ENCODE measurements around the gene RPP25. TPM values are rescaled to one million over a fixed set of nuclear protein-coding genes. Genes with fewer than 3 reads are reported as not detected.
A peak's percentile ranks its signal among the peaks of the same experiment; 100 is the strongest.

The RPP25 gene
- total and polyA plus RNA-seq, 4 donors = 2.7 to 6.5 (median 4.7) TPM

DNA sequence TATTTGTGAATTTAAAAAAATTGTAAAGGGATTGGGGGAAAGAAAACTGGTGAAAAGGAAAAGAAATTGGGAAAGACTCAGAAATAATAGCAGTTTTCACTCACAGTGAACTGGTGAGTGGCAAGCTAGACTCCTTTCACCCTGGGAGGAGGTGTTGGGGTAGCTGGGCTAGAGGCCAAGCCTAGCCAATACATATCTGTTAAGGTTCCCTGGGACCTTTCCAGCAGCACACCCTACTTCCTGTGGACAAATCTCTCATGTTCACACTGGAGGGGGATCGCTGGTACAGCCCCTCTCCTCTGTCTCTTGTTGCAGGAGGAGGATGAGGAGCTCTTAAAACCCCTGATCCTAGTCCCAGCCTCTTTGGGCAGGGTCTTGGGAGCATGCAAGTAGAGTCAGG is 3.7 kb upstream of the RPP25 start:
- H3K4me1 ChIP-seq (ENCODE audit: control insufficient read depth in 1 of 2, insufficient read depth in 2 of 2, low read length in 2 of 2) = no peaks in the 10 kb centered on the region
- no peaks in the 10 kb centered on the region for H3K36me3 ChIP-seq (ENCODE audit: control insufficient read depth in 1 of 2, insufficient read depth in 2 of 2, low read length in 1 of 2)
- no peaks in the 10 kb centered on the region for H3K9me3 ChIP-seq (ENCODE audit: control insufficient read depth, low read length)
- no peaks in the 10 kb centered on the region for H3K27me3 ChIP-seq (ENCODE audit: control insufficient read depth in 1 of 2, insufficient read depth in 2 of 2, low read length in 1 of 2)
- ATAC-seq (ENCODE audit: low FRiP score) (no peak), DNase-seq (no peak)
- intact Hi-C loops (cut with DNase I) = no loop called here
- WGBS, 2 donors = 81 to 85% methylated on average over 1 of the region's 1 CpG
- no peak overlapping the region for H3K4me3 ChIP-seq (ENCODE audit: low read length in 2 of 2)
- H3K27ac ChIP-seq (ENCODE audit: low read depth in 1 of 2, low read length in 2 of 2) = no peak overlapping the region

DNA sequence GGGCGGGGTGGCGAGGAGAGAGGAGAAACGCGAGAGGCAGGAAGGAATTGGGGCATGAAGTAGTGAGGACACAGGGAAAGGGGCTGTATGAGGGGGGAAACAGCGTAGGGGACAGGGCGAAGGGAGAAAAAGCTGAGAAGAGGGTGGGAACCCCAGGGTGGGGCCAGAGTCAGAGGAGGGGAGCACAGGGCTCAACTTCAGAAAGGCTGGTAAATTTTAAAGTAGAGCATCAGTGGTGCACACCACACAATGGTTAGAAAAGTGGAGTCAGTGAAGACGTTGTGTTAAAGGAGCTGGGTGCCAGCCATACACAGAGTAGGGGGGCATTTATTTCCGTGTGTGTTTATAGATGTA is 3.0 kb upstream of the RPP25 start:
- 12 to 15% methylated on average over 8 of the region's 8 CpGs for WGBS, 2 donors
- intact Hi-C loops (cut with DNase I) = loop anchor here (2.0 to 10.0 kb wide), 3 partner anchors 35 to 325 kb away; partner anchors contain the start of genes C15orf39 (in 1 of the 2) and SCAMP5 (in 1 of the 2)
- no peak for DNase-seq
- no peaks in the 10 kb centered on the region for H3K36me3 ChIP-seq (ENCODE audit: control insufficient read depth in 1 of 2, insufficient read depth in 2 of 2, low read length in 1 of 2)
- H3K27me3 ChIP-seq (ENCODE audit: control insufficient read depth in 1 of 2, insufficient read depth in 2 of 2, low read length in 1 of 2) = no peaks in the 10 kb centered on the region
- ATAC-seq (ENCODE audit: low FRiP score) = no peak
- no peaks in the 10 kb centered on the region for H3K4me1 ChIP-seq (ENCODE audit: control insufficient read depth in 1 of 2, insufficient read depth in 2 of 2, low read length in 2 of 2)
- peak overlapping the region in 1 of 2 donors; percentile 57 for H3K4me3 ChIP-seq (ENCODE audit: low read length in 2 of 2)
- H3K27ac ChIP-seq (ENCODE audit: low read depth in 1 of 2, low read length in 2 of 2) = no peak overlapping the region
- H3K9me3 ChIP-seq (ENCODE audit: control insufficient read depth, low read length) = no peaks in the 10 kb centered on the region

DNA sequence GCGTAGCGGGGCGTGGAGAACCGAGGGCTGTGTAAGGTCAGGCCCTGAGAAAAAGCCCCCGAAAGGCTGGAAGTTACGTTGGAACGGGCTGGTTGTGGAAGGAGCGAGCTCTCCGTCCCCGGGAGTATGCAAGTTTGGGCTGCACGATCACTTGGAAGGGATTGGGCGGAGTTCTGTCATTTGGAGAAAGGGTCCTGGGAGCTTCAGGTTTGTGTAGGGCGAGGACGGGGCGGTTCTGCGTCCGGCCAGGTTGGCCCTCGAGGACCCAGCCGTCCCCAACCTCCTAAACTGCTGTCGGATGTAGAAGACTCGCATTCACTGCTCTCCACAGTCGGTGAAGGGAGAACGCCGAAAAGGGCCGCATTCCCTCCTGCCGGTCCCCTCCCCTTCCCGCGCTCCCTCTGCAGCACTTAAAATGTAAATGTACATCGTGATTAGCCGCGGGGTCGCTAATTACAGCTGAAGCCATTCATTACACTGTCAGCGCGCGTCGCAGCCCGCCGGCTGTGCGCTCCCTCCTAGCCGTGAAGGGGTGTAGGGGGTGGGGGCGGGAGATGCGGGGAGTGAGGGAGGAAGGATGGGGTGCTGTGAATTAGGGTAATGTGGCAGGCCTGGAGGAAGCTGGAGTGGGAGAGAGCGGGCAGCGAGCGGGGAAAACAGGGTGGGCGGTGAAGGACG is 2.5 kb upstream of the RPP25 start:
- no peaks in the 10 kb centered on the region for H3K36me3 ChIP-seq (ENCODE audit: control insufficient read depth in 1 of 2, insufficient read depth in 2 of 2, low read length in 1 of 2)
- H3K4me1 ChIP-seq (ENCODE audit: control insufficient read depth in 1 of 2, insufficient read depth in 2 of 2, low read length in 2 of 2) = no peaks in the 10 kb centered on the region
- intact Hi-C loops (cut with DNase I) = loop anchor here (2.0 to 10.0 kb wide), 3 partner anchors 36 to 324 kb away; partner anchors contain the start of genes C15orf39 (in 1 of the 2) and SCAMP5 (in 1 of the 2)
- no peak for DNase-seq
- H3K27ac ChIP-seq (ENCODE audit: low read depth in 1 of 2, low read length in 2 of 2) = no peak overlapping the region
- peak overlapping the region in 1 of 2 donors; percentile 57 for H3K4me3 ChIP-seq (ENCODE audit: low read length in 2 of 2)
- no peak for ATAC-seq (ENCODE audit: low FRiP score)
- H3K9me3 ChIP-seq (ENCODE audit: control insufficient read depth, low read length) = no peaks in the 10 kb centered on the region
- no peaks in the 10 kb centered on the region for H3K27me3 ChIP-seq (ENCODE audit: control insufficient read depth in 1 of 2, insufficient read depth in 2 of 2, low read length in 1 of 2)
- 2% methylated on average over 47 of the region's 47 CpGs for WGBS, 2 donors

DNA sequence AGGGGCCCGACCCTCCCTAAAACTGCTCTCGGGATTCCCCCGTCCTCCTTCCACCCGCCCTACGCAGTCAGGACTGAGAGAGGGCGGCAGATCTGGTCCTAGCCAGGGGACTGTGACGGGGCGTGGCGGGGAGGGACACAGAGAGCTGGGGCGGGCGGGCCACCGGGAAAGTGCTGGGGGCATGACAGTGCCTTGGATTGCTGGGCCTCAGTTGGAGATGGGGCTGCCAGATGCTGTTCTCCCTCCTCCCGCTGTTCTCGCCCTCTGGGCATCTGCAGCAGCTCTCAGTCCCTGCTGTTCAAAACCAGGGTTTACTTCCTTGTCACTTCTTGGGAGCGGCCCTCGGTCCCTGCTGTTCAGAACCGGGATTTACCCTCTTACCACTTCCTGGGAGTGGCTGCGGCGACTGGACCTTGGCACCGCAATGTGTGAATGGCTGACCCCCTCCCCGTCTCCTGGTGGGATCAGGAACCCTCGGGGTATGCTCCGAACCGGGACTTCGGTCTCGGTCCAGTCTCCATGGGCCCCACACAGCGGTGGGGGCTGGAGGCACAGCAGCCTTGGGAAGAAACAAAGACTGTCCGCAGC is 1.8 kb upstream of the RPP25 start:
- Histone ChIP-seq H3K9me3 (ENCODE audit: control insufficient read depth, low read length) (no peaks in the 10 kb centered on the region), H3K27ac (ENCODE audit: low read depth in 1 of 2, low read length in 2 of 2) (no peak overlapping the region), H3K4me3 (ENCODE audit: low read length in 2 of 2) (peak overlapping the region; percentile 6 to 57), H3K36me3 (ENCODE audit: control insufficient read depth in 1 of 2, insufficient read depth in 2 of 2, low read length in 1 of 2) (no peaks in the 10 kb centered on the region), H3K4me1 (ENCODE audit: control insufficient read depth in 1 of 2, insufficient read depth in 2 of 2, low read length in 2 of 2) (no peaks in the 10 kb centered on the region), H3K27me3 (ENCODE audit: control insufficient read depth in 1 of 2, insufficient read depth in 2 of 2, low read length in 1 of 2) (no peaks in the 10 kb centered on the region)
- intact Hi-C loops (cut with DNase I) = loop anchor here (2.0 to 10.0 kb wide), 3 partner anchors 36 to 324 kb away; partner anchors contain the start of genes C15orf39 (in 1 of the 2) and SCAMP5 (in 1 of the 2)
- ATAC-seq (ENCODE audit: low FRiP score) = peak; percentile 62
- peak; percentile 81 to 85 for DNase-seq
- WGBS, 2 donors = 1% methylated on average over 25 to 28 of the region's 28 CpGs

DNA sequence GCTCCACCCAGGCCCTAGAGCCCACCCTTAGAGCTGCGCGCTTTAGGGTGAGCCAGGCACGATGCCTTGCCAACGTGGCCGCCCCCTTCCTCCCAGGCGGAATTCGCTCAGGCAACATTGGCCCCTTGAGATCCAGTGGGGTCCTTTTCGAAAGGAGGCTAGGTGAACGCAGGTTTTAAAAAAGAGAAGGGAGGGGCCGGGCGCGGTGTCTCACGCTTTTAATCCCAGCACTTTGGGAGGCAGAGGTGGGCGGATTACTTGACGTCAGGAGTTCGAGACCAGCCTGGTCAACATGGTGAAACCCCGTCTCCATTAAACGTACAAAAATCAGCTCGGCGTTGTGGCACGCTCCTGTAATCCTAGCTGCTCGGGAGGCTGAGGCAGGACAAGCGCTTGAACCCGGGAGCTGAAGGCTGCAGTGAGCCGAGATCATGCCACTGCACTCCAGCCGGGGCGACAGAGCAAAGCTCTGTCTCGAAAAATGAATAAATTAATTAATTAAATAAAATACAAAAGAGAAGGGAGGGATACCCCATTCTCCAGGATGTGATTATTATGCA is 984 bp upstream of the RPP25 start:
- DNase-seq = no peak
- Histone ChIP-seq H3K4me1 (ENCODE audit: control insufficient read depth in 1 of 2, insufficient read depth in 2 of 2, low read length in 2 of 2) (no peaks in the 10 kb centered on the region), H3K9me3 (ENCODE audit: control insufficient read depth, low read length) (no peaks in the 10 kb centered on the region), H3K36me3 (ENCODE audit: control insufficient read depth in 1 of 2, insufficient read depth in 2 of 2, low read length in 1 of 2) (no peaks in the 10 kb centered on the region), H3K27me3 (ENCODE audit: control insufficient read depth in 1 of 2, insufficient read depth in 2 of 2, low read length in 1 of 2) (no peaks in the 10 kb centered on the region), H3K4me3 (ENCODE audit: low read length in 2 of 2) (peak overlapping the region; percentile 36 to 37), H3K27ac (ENCODE audit: low read depth in 1 of 2, low read length in 2 of 2) (peak overlapping the region in 1 of 2 donors; percentile 82)
- WGBS, 2 donors = 4% methylated on average over 28 of the region's 28 CpGs
- no peak for ATAC-seq (ENCODE audit: low FRiP score)
- intact Hi-C loops (cut with DNase I) = loop anchor here (2.0 to 10.0 kb wide), 3 partner anchors 37 to 323 kb away; partner anchors contain the start of genes C15orf39 (in 1 of the 2) and SCAMP5 (in 1 of the 2)

DNA sequence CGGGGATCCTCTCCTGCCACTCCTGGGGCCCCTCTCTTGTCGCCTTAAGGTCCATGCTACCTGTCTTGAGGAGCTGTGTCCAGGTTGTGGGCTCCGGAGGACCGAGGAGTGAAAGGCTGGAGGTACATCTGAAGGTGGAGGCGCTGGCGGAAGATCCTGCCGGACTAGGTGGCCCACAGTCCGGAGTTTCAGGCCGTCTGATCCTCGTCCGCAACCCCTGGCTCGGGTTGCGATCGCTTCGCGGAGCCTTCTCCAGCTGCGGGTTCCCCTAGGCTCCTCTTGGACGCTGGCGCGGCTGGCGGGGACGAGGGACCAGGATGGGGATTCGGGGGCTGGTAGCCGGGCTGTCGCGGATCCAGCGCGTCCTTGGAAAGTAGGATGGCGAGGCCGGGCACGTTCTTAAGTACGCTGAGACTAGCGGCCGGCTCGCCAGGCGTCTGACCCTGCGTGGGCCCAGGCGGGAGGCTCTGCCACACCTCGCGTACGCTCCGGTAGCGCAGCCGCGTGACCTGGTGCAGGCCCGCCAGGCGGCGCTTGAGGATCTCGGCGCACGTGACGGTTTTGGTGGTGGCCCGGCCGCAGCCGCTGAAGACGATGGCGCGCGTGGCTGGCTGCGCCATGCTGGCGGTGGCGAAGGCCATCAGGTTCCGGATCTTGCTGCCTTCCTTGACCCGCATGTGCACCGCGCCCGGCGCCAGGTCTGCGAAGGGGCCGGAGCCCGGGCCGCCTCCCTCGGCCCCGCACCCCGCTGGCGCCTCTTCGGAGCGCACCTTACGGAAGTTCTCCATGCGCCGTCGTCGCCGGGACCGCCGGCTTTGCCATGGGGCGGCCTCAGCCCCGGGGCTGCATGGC is 550 bp downstream of the RPP25 start:
- 14 to 16% methylated on average over 79 to 88 of the region's 88 CpGs for WGBS, 2 donors
- no peaks in the 10 kb centered on the region for H3K4me1 ChIP-seq (ENCODE audit: control insufficient read depth in 1 of 2, insufficient read depth in 2 of 2, low read length in 2 of 2)
- ATAC-seq (ENCODE audit: low FRiP score) = peak; percentile 78
- H3K27ac ChIP-seq (ENCODE audit: low read depth in 1 of 2, low read length in 2 of 2) = peak overlapping the region in 1 of 2 donors; percentile 28
- no peaks in the 10 kb centered on the region for H3K36me3 ChIP-seq (ENCODE audit: control insufficient read depth in 1 of 2, insufficient read depth in 2 of 2, low read length in 1 of 2)
- no peaks in the 10 kb centered on the region for H3K27me3 ChIP-seq (ENCODE audit: control insufficient read depth in 1 of 2, insufficient read depth in 2 of 2, low read length in 1 of 2)
- peak overlapping the region; percentile 36 to 37 for H3K4me3 ChIP-seq (ENCODE audit: low read length in 2 of 2)
- no peaks in the 10 kb centered on the region for H3K9me3 ChIP-seq (ENCODE audit: control insufficient read depth, low read length)
- intact Hi-C loops (cut with DNase I) = loop anchor here (5.0 to 10.0 kb wide), 2 partner anchors 246 to 321 kb away; partner anchors contain the start of gene C15orf39 (in 1 of the 2)
- peak; percentile 88 to 92 for DNase-seq

DNA sequence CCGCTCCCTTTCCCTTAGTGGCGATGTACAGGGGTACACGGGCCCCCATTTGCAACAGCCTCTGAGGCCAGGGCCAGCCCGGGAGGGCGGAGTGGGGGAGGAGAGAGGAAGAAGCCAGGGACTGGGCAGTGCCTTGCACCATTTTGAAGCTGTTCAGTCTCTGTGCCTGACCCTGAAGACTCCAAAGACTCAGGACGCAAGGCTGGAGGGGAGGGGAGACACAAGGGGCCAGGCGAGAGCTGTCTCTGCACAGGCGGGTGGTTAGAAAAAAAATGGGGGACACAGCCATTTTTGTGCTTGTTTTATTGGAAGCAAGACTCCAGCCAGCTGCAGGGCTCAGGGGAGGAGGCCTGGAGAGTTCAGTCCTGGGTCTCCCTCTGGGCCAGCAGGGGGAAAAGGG is 1.6 kb downstream of the RPP25 start:
- Histone ChIP-seq H3K4me1 (ENCODE audit: control insufficient read depth in 1 of 2, insufficient read depth in 2 of 2, low read length in 2 of 2) (no peaks in the 10 kb centered on the region), H3K27me3 (ENCODE audit: control insufficient read depth in 1 of 2, insufficient read depth in 2 of 2, low read length in 1 of 2) (no peaks in the 10 kb centered on the region), H3K9me3 (ENCODE audit: control insufficient read depth, low read length) (no peaks in the 10 kb centered on the region), H3K4me3 (ENCODE audit: low read length in 2 of 2) (no peak overlapping the region), H3K27ac (ENCODE audit: low read depth in 1 of 2, low read length in 2 of 2) (no peak overlapping the region), H3K36me3 (ENCODE audit: control insufficient read depth in 1 of 2, insufficient read depth in 2 of 2, low read length in 1 of 2) (no peaks in the 10 kb centered on the region)
- intact Hi-C loops (cut with DNase I) = loop anchor here (5.0 to 10.0 kb wide), 2 partner anchors 247 to 320 kb away; partner anchors contain the start of gene C15orf39 (in 1 of the 2)
- 87 to 91% methylated on average over 8 of the region's 8 CpGs for WGBS, 2 donors
- ATAC-seq (ENCODE audit: low FRiP score) (no peak), DNase-seq (no peak)

DNA sequence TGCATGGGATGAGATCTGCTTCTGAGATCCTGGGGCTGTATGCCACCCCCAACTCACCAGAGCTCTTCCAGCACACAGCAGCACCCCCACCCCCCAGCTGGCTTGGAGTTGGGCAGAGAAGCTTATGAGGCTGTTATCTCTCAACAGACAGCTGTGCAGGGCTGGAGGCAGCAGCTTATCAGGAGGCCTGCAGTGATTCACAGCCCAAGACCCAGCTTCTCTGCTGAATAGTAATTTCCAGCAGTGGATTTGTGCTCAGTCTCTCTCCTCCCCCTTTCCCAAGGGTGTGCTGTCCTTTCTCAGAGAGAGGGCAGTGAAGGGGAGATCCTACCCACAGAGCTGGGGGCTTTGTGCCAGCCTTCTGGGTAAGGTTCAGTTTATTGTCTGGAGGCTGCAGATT is 2.1 kb downstream of the RPP25 start:
- Histone ChIP-seq H3K27ac (ENCODE audit: low read depth in 1 of 2, low read length in 2 of 2) (no peak overlapping the region), H3K27me3 (ENCODE audit: control insufficient read depth in 1 of 2, insufficient read depth in 2 of 2, low read length in 1 of 2) (no peaks in the 10 kb centered on the region), H3K9me3 (ENCODE audit: control insufficient read depth, low read length) (no peaks in the 10 kb centered on the region), H3K4me3 (ENCODE audit: low read length in 2 of 2) (no peak overlapping the region), H3K36me3 (ENCODE audit: control insufficient read depth in 1 of 2, insufficient read depth in 2 of 2, low read length in 1 of 2) (no peaks in the 10 kb centered on the region), H3K4me1 (ENCODE audit: control insufficient read depth in 1 of 2, insufficient read depth in 2 of 2, low read length in 2 of 2) (no peaks in the 10 kb centered on the region)
- DNase-seq (no peak), ATAC-seq (ENCODE audit: low FRiP score) (no peak)
- intact Hi-C loops (cut with DNase I) = loop anchor here (5.0 to 10.0 kb wide), 3 partner anchors 47 to 320 kb away; partner anchors contain the start of gene FAM219B (in 1 of the 2)
